ENCODE data around the gene TRIM2.

- TF ChIP-seq CTCF (IDR thresholded peaks at IDR 0.05; ENCODE audit: control extremely low read depth in 1 of 3, insufficient read depth in 1 of 3, low read depth in 1 of 3, low read length in 3 of 3), result no peak
- no peak for TF ChIP-seq SUZ12 (IDR thresholded peaks at IDR 0.05; ENCODE audit: low read length)
- no peak for TF ChIP-seq CBX5 (IDR thresholded peaks at IDR 0.05; ENCODE audit: low read depth, low read length)
- TF ChIP-seq, protein P1, sequence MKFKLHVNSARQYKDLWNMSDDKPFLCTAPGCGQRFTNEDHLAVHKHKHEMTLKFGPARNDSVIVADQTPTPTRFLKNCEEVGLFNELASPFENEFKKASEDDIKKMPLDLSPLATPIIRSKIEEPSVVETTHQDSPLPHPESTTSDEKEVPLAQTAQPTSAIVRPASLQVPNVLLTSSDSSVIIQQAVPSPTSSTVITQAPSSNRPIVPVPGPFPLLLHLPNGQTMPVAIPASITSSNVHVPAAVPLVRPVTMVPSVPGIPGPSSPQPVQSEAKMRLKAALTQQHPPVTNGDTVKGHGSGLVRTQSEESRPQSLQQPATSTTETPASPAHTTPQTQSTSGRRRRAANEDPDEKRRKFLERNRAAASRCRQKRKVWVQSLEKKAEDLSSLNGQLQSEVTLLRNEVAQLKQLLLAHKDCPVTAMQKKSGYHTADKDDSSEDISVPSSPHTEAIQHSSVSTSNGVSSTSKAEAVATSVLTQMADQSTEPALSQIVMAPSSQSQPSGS (IDR thresholded peaks at IDR 0.05; ENCODE audit: low read length), result no peak
Observed at GRCh38 chr4:153207027-153207426, 2.8 kb downstream of the TRIM2 start.
